ENCODE results near the gene TRABD2B. TPM values are rescaled to one million over a fixed set of nuclear protein-coding genes. Genes with fewer than 3 reads are reported as not detected.

TRABD2B gene
- total and polyA plus RNA-seq, 2 of the 4 experiments (the other 2 are of a cell fraction): not detected

- Histone ChIP-seq H4K20me1 (ENCODE audit: insufficient read depth, low read length) (no peaks in the 10 kb centered on the region), H2AFZ (replicated peaks; ENCODE audit: low read length, poor library complexity) (no peak overlapping the region), H3K27me3 (ENCODE audit: control insufficient read depth, insufficient read depth, low read length) (no peaks in the 10 kb centered on the region; the same call in 1 of the 2 replicates), H3K23ac (ENCODE audit: low read depth, low read length) (no peak overlapping the region), H3K4me2 (ENCODE audit: low read depth, low read length) (no peak overlapping the region), H3K14ac (replicated peaks; ENCODE audit: low read depth, low read length) (no peak overlapping the region), H3K56ac (ENCODE audit: extremely low read depth, insufficient read depth, low read length) (no peak overlapping the region), H3K27ac (ENCODE audit: insufficient read depth, low read length) (no peak overlapping the region), H2BK15ac (ENCODE audit: low read depth, low read length) (no peak overlapping the region), H2BK120ac (ENCODE audit: low read depth, low read length) (no peak overlapping the region), H3K79me1 (ENCODE audit: low read depth in 1 of 2, low read length in 2 of 2) (no peaks in the 10 kb centered on the region), H4K8ac (ENCODE audit: low read depth in 2 of 2, low read length in 2 of 2) (no peak overlapping the region), H3K4me1 (ENCODE audit: control insufficient read depth, insufficient read depth, low read length) (no peaks in the 10 kb centered on the region), H3K9me3 (ENCODE audit: control insufficient read depth, insufficient read depth, low read length) (no peaks in the 10 kb centered on the region), H2BK5ac (ENCODE audit: low read depth, low read length, poor library complexity, severe bottlenecking) (no peak overlapping the region), H3K9ac (ENCODE audit: low read depth, low read length) (no peak overlapping the region), H3K4me3 (ENCODE audit: insufficient read depth, low read depth, low read length) (no peak overlapping the region), H2AK9ac (replicated peaks; ENCODE audit: low read depth, low read length, poor library complexity) (no peak overlapping the region), H2AK5ac (ENCODE audit: low read depth, low read length) (no peak overlapping the region), H2BK20ac (ENCODE audit: low read depth, low read length) (no peak overlapping the region), H3K36me3 (ENCODE audit: control insufficient read depth, insufficient read depth, low read length) (no peaks in the 10 kb centered on the region), H3K4ac (ENCODE audit: low read depth, low read length) (no peak overlapping the region), H4K91ac (ENCODE audit: insufficient read depth, low read depth, low read length) (no peak overlapping the region), H3K18ac (ENCODE audit: low read depth, low read length) (no peak overlapping the region), H4K5ac (ENCODE audit: low read depth, low read length) (no peak overlapping the region), H3K9me1 (ENCODE audit: insufficient read depth, low read length) (no peaks in the 10 kb centered on the region)
- TF ChIP-seq POLR2A (IDR thresholded peaks at IDR 0.05; ENCODE audit: low read depth, low read length) (no peak), RCOR1 (IDR thresholded peaks at IDR 0.05; ENCODE audit: insufficient replicate concordance, low read length) (no peak), MAZ (IDR thresholded peaks at IDR 0.05; ENCODE audit: borderline replicate concordance, low read depth, low read length) (no peak), RFX5 (IDR thresholded peaks at IDR 0.05; ENCODE audit: low read depth, low read length) (no peak), USF2 (IDR thresholded peaks at IDR 0.05; ENCODE audit: low read depth, low read length) (no peak), NFE2L2 (IDR thresholded peaks at IDR 0.05; ENCODE audit: low read depth, low read length) (no peak), ELK1 (IDR thresholded peaks at IDR 0.05; ENCODE audit: borderline replicate concordance, low read depth, low read length) (no peak), MXI1 (IDR thresholded peaks at IDR 0.05; ENCODE audit: borderline replicate concordance, low read depth, low read length) (no peak), MAFK (IDR thresholded peaks at IDR 0.05; ENCODE audit: low read depth, low read length) (no peak), CEBPB (IDR thresholded peaks at IDR 0.05; ENCODE audit: low read depth, low read length) (no peak)
- dilution Hi-C loops (cut with HindIII; ENCODE audit: low sequenced_read_pairs, unreplicated experiment) (no loop called here), in situ Hi-C loops (cut with MboI; ENCODE audit: low sequenced_read_pairs) (no loop called here), intact Hi-C loops (cut with micrococcal nuclease) (no loop called here)
- BruUV-seq (replicated peaks): no TSS peak
- 82% methylated on average over 8 of the region's 9 CpGs; no CpG with 5 or more reads in 1 of the 2 experiments for WGBS, 2 experiments (ENCODE audit: extremely low coverage in 2 of 2, insufficient read length in 1 of 2)
- POLR2A ChIA-PET (ENCODE audit: unreplicated experiment): no interaction called here
- DNase-seq: no peak
- CTCF ChIA-PET: no interaction called here
- no peak for ATAC-seq (ENCODE audit: low read depth)
Observed at GRCh38 chr1:47819574-47819888, 177.7 kb downstream of the TRABD2B start.
